IMR-90 (cell line): ENCODE measurements around the gene ZNF584. TPM values are rescaled to one million over a fixed set of nuclear protein-coding genes. Genes with fewer than 3 reads are reported as not detected.

ENCODE experiments used
- ATAC-seq: fragments of 200-7000 bp; cut with Tn5 transposase; 2 replicates; pipeline ENCODE4 v1.9.1; 2020; ENCODE audit warnings: low read depth, mild to moderate bottlenecking, moderate library complexity
- BruUV-seq: library from RNA; stranded (reverse); fragments of 400-500 nt; replicated peaks from 2 replicates; lab custom pipeline; 2021; lab: Mats Ljungman, UMichigan
- CTCF ChIA-PET: fragments of 300-600 bp; formaldehyde crosslinking; extraction: SDS; loops from one replicate; lab custom pipeline; 2021; ENCODE audit warnings: antibody characterized with exemption; lab: Yijun Ruan, JAX
- POLR2A ChIA-PET: fragments of 300-600 bp; sonication (Branson Sonifier 250); formaldehyde crosslinking; loops from one replicate; lab custom pipeline; 2022; ENCODE audit warnings: antibody characterized with exemption; ENCODE audit not compliant: unreplicated experiment; lab: Charles Lee
- DNase-seq: peaks from one replicate; pipeline ENCODE4 v3.0.0; 2013
- H2AFZ ChIP-seq: replicated peaks from 2 replicates; pipeline ENCODE3; 2013; ENCODE audit warnings: low read length, mild to moderate bottlenecking; ENCODE audit not compliant: poor library complexity
- H2AK5ac ChIP-seq: 2 replicates; pipeline ENCODE4 v1.6.1; 2013; ENCODE audit warnings: low read depth, low read length, inconsistent platforms
- H2AK9ac ChIP-seq: replicated peaks from 2 replicates; pipeline ENCODE3; 2013; ENCODE audit warnings: mild to moderate bottlenecking, low read depth, low read length, moderate library complexity; ENCODE audit not compliant: poor library complexity
- H2BK120ac ChIP-seq: 2 replicates; pipeline ENCODE4 v1.6.1; 2013; ENCODE audit warnings: low read depth, low read length, inconsistent platforms
- H2BK15ac ChIP-seq: 3 replicates; pipeline ENCODE4 v1.6.1; 2013; ENCODE audit warnings: low read depth, low read length, inconsistent platforms
- H2BK20ac ChIP-seq: 2 replicates; pipeline ENCODE4 v1.6.1; 2013; ENCODE audit warnings: low read depth, mild to moderate bottlenecking, inconsistent platforms, low read length, moderate library complexity
- H2BK5ac ChIP-seq: 2 replicates; pipeline ENCODE4 v1.6.1; 2013; ENCODE audit warnings: mild to moderate bottlenecking, low read depth, low read length, inconsistent platforms; ENCODE audit not compliant: poor library complexity, severe bottlenecking
- H3K14ac ChIP-seq: replicated peaks from 2 replicates; pipeline ENCODE4 v1.6.1; 2013; ENCODE audit warnings: low read depth, low read length, inconsistent platforms
- H3K18ac ChIP-seq: 2 replicates; pipeline ENCODE4 v1.6.1; 2013; ENCODE audit warnings: low read depth, low read length, control low read depth
- H3K23ac ChIP-seq: 2 replicates; pipeline ENCODE4 v1.6.1; 2013; ENCODE audit warnings: low read depth, low read length, inconsistent platforms
- H3K27ac ChIP-seq: 2 replicates; pipeline ENCODE4 v1.5.1; 2013; ENCODE audit warnings: mild to moderate bottlenecking, control low read depth, low read length; ENCODE audit not compliant: insufficient read depth
- H3K27me3 ChIP-seq: 2 replicates; pipeline ENCODE4 v1.6.1; 2013; ENCODE audit warnings: low read length; ENCODE audit not compliant: control insufficient read depth, insufficient read depth
- H3K36me3 ChIP-seq: 2 replicates; pipeline ENCODE4 v1.6.1; 2013; ENCODE audit warnings: low read length, mixed read lengths; ENCODE audit not compliant: control insufficient read depth, insufficient read depth
- H3K4ac ChIP-seq: 2 replicates; pipeline ENCODE4 v1.6.1; 2013; ENCODE audit warnings: low read depth, low read length, inconsistent platforms
- H3K4me1 ChIP-seq: 2 replicates; pipeline ENCODE4 v1.6.1; 2013; ENCODE audit warnings: low read length, mixed read lengths; ENCODE audit not compliant: control insufficient read depth, insufficient read depth
- H3K4me2 ChIP-seq: 2 replicates; pipeline ENCODE4 v1.6.1; 2013; ENCODE audit warnings: low read depth, mild to moderate bottlenecking, control low read depth, low read length, moderate library complexity
- H3K4me3 ChIP-seq: 2 replicates; pipeline ENCODE4 v1.5.1; 2013; ENCODE audit warnings: low read depth, mild to moderate bottlenecking, control low read depth, low read length, moderate library complexity; ENCODE audit not compliant: insufficient read depth
- H3K56ac ChIP-seq: 2 replicates; pipeline ENCODE4 v1.6.1; 2013; ENCODE audit warnings: low read length, inconsistent platforms; ENCODE audit not compliant: insufficient read depth; ENCODE audit errors: extremely low read depth
- H3K79me1 ChIP-seq, 2 experiments: 2 replicates each; pipeline ENCODE4 v1.6.1; 2013; ENCODE audit warnings: low read length in 2 of 2, inconsistent platforms in 1 of 2, low read depth in 1 of 2
- H3K9ac ChIP-seq: 2 replicates; pipeline ENCODE4 v1.6.1; 2013; ENCODE audit warnings: low read depth, low read length, control low read depth
- H3K9me1 ChIP-seq: 2 replicates; pipeline ENCODE4 v1.6.1; 2013; ENCODE audit warnings: low read length, inconsistent platforms; ENCODE audit not compliant: insufficient read depth
- H3K9me3 ChIP-seq: 2 replicates; pipeline ENCODE4 v1.6.1; 2013; ENCODE audit warnings: low read length; ENCODE audit not compliant: control insufficient read depth, insufficient read depth
- H4K20me1 ChIP-seq: 2 replicates; pipeline ENCODE4 v1.6.1; 2013; ENCODE audit warnings: low read length, inconsistent platforms; ENCODE audit not compliant: insufficient read depth
- H4K5ac ChIP-seq: 2 replicates; pipeline ENCODE4 v1.6.1; 2013; ENCODE audit warnings: mild to moderate bottlenecking, low read depth, low read length, control low read depth
- H4K8ac ChIP-seq, 2 experiments: 2 replicates each; pipeline ENCODE4 v1.6.1; 2013; ENCODE audit warnings: low read depth in 2 of 2, low read length in 2 of 2, control low read depth in 1 of 2, inconsistent platforms in 1 of 2
- H4K91ac ChIP-seq: 2 replicates; pipeline ENCODE4 v1.6.1; 2013; ENCODE audit warnings: low read depth, low read length, inconsistent platforms; ENCODE audit not compliant: insufficient read depth
- CHD1 ChIP-seq: IDR thresholded peaks from 2 replicates; pipeline ENCODE4 v1.6.1; 2012; ENCODE audit warnings: low read depth, low read length, improper control_type of control experiment
- MAZ ChIP-seq: IDR thresholded peaks from 2 replicates; pipeline ENCODE4 v1.6.1; 2012; ENCODE audit warnings: low read depth, mild to moderate bottlenecking, low read length, improper control_type of control experiment, moderate library complexity, borderline replicate concordance
- WGBS, 2 experiments: methylation state at CpG; one replicate each; pipeline versions ENCODE4 v1.1.5 to v1.1.7; 2013; ENCODE audit warnings: missing lambda C conversion rate in 2 of 2; ENCODE audit not compliant: insufficient read length in 1 of 2; ENCODE audit errors: extremely low coverage in 2 of 2; 5-methylcytosine and 5-hydroxymethylcytosine counted together
- dilution Hi-C: fragments of 300-500 bp; cut with HindIII; formaldehyde crosslinking; loops from one replicate; pipeline ENCODE4 v1.14.3; 2018; ENCODE audit warnings: low sequenced_read_pairs; ENCODE audit not compliant: unreplicated experiment
- in situ Hi-C: fragments of 300-500 bp; cut with MboI; formaldehyde crosslinking; loops from 3 replicates; pipeline ENCODE4 v1.14.3; 2019; ENCODE audit warnings: low sequenced_read_pairs, inconsistent platforms, mixed read lengths
- intact Hi-C: fragments of 100-400 bp; cut with micrococcal nuclease; formaldehyde crosslinking; loops from 2 replicates; pipeline ENCODE4 v1.10.0; 2022
- polyA plus RNA-seq, 3 experiments: library from polyadenylated mRNA; depleted of rRNA; stranded (reverse); fragments of >200 nt; gene quantifications; 2 replicates each; pipeline ENCODE4 v1.2.3, GENCODE V29; 2012; ENCODE audit warnings: low replicate concordance in 1 of 3
- total RNA-seq: library from RNA; depleted of rRNA; stranded (reverse); fragments of >200 nt; gene quantifications from 2 replicates; pipeline ENCODE4 v1.2.3, GENCODE V29; 2012

Gene ZNF584
- total and polyA plus RNA-seq, 2 of the 4 experiments (the other 2 are of a cell fraction), result 11.6 to 15.4 TPM

DNA sequence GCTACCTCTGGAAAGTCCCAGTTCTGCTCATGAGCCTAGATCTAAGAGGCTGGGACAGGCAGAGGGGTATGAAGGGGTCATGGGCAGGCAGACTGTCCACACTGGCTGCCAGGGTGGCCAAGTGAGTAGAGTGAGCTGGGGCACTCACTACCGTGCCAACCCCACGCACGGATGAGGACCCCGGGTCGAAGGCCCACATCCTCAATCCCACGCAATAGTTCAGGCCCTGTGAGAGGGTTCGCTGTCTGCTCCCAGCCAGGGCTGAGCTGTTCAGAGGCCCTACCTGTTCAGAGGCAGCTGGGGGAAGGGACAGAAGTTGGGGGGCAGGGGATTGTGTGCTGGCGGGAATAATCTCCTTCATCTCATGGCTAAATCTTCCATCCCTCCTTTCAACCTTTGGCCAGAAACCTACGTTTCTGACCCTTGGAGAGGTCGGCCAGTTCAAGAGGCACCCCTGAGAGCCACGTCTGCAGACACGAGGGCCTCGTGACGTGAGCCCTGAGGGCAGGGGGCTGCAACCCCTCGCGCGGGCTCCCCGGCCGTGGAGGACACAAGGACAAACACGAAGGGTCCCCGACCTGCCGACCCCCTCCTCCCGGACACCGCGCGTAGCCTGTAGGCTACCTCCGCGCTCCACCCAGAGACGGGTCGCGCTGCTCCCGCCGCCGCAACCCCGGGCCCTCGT, 22.4 kb upstream of the ZNF584 start:
- Histone ChIP-seq H4K5ac (peak overlapping the region; percentile 70), H2BK5ac (peak overlapping the region; percentile 87), H2AFZ (peak overlapping the region; percentile 96), H3K27me3 (no peaks in the 10 kb centered on the region), H3K14ac (peak overlapping the region; percentile 92), H3K18ac (peak overlapping the region; percentile 38; the same call in 1 of the 2 replicates), H4K20me1 (peaks cover 30% of the 10 kb centered on the region), H3K79me1 (peaks cover 17 to 54% of the 10 kb centered on the region in 2 experiments; a peak in 3 of 4 replicates), H3K4me1 (peaks cover 12% of the 10 kb centered on the region), H3K56ac (peak overlapping the region; percentile 70), H3K9me3 (no peaks in the 10 kb centered on the region), H3K4me2 (peak overlapping the region; percentile 73), H2AK5ac (peak overlapping the region; percentile 93), H2AK9ac (peak overlapping the region; percentile 100), H2BK20ac (no peak overlapping the region), H3K4ac (peak overlapping the region; percentile 90), H2BK15ac (no peak overlapping the region), H3K4me3 (peak overlapping the region; percentile 55), H4K91ac (peak overlapping the region; percentile 92), H3K27ac (peak overlapping the region; percentile 86), H3K36me3 (peaks cover 5% of the 10 kb centered on the region), H3K9me1 (peaks cover 21% of the 10 kb centered on the region), H4K8ac (peak overlapping the region; percentile 93 to 96), H3K23ac (peak overlapping the region; percentile 97), H2BK120ac (peak overlapping the region; percentile 52), H3K9ac (peak overlapping the region; percentile 87)
- dilution Hi-C loops, result no loop called here
- ChIA-PET POLR2A (no interaction called here), CTCF (no interaction called here)
- ATAC-seq, result peak; percentile 8; the same call in 1 of the 2 replicates
- intact Hi-C loops, result no loop called here
- DNase-seq, result no peak
- WGBS, 2 experiments, result 20% methylated on average over 5 of the region's 36 CpGs; no CpG with 5 or more reads in 1 of the 2 experiments
- in situ Hi-C loops, result no loop called here
- no TSS peak for BruUV-seq
- no peak for TF ChIP-seq CHD1
- TF ChIP-seq MAZ, result 0 out of 2 replicates have a peak, but pooled peaks have one; percentile 1
